ENCODE data around the gene SARDH.

- TF ChIP-seq, protein P1, sequence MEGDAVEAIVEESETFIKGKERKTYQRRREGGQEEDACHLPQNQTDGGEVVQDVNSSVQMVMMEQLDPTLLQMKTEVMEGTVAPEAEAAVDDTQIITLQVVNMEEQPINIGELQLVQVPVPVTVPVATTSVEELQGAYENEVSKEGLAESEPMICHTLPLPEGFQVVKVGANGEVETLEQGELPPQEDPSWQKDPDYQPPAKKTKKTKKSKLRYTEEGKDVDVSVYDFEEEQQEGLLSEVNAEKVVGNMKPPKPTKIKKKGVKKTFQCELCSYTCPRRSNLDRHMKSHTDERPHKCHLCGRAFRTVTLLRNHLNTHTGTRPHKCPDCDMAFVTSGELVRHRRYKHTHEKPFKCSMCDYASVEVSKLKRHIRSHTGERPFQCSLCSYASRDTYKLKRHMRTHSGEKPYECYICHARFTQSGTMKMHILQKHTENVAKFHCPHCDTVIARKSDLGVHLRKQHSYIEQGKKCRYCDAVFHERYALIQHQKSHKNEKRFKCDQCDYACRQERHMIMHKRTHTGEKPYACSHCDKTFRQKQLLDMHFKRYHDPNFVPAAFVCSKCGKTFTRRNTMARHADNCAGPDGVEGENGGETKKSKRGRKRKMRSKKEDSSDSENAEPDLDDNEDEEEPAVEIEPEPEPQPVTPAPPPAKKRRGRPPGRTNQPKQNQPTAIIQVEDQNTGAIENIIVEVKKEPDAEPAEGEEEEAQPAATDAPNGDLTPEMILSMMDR (conservative IDR thresholded peaks at IDR 0.05), result no peak
- TF ChIP-seq EZH2 (IDR thresholded peaks at IDR 0.05; ENCODE audit: low read depth), result no peak
These were observed 57.0 kb downstream of the SARDH start for GRCh38 chr9:133680976-133681657.

All from PC-9 (cell line).